Measurements from ENCODE around the gene TRPT1. TPM values are rescaled to one million over a fixed set of nuclear protein-coding genes. Genes with fewer than 3 reads are reported as not detected.

TRPT1 gene
- total RNA-seq, 1 experiment from 2014 or later, result 43.1 TPM

GRCh38 chr11:64226507-64227051, 593 bp upstream of the TRPT1 start:
- Mint-ChIP-seq H3K36me3 (ENCODE audit: insufficient read depth, unreplicated experiment) (peaks cover 87% of the 10 kb centered on the region), H3K4me1 (ENCODE audit: low read depth, unreplicated experiment) (peaks cover 7% of the 10 kb centered on the region), H3K4me3 (ENCODE audit: low read depth, unreplicated experiment) (peak overlapping the region; percentile 79), H3K9me3 (ENCODE audit: low read depth, unreplicated experiment) (no peaks in the 10 kb centered on the region), H3K27me3 (ENCODE audit: unreplicated experiment) (no peaks in the 10 kb centered on the region), H3K27ac (ENCODE audit: unreplicated experiment) (peak overlapping the region; percentile 14)
- CTCF ChIA-PET, result interaction anchor here (0.6 to 1.3 kb wide), 3 partner anchors 11 to 19 kb away, joined by 3 read pairs; no protein-coding TSS in a partner anchor
- BruUV-seq (replicated peaks), result TSS peak; percentile 59
- intact Hi-C loops (cut with micrococcal nuclease; ENCODE audit: unreplicated experiment), result no loop called here
- TF ChIP-seq, protein P1, sequence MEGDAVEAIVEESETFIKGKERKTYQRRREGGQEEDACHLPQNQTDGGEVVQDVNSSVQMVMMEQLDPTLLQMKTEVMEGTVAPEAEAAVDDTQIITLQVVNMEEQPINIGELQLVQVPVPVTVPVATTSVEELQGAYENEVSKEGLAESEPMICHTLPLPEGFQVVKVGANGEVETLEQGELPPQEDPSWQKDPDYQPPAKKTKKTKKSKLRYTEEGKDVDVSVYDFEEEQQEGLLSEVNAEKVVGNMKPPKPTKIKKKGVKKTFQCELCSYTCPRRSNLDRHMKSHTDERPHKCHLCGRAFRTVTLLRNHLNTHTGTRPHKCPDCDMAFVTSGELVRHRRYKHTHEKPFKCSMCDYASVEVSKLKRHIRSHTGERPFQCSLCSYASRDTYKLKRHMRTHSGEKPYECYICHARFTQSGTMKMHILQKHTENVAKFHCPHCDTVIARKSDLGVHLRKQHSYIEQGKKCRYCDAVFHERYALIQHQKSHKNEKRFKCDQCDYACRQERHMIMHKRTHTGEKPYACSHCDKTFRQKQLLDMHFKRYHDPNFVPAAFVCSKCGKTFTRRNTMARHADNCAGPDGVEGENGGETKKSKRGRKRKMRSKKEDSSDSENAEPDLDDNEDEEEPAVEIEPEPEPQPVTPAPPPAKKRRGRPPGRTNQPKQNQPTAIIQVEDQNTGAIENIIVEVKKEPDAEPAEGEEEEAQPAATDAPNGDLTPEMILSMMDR (IDR thresholded peaks at IDR 0.05; ENCODE audit: unreplicated experiment), result no peak
- DNase-seq, result peak; percentile 44

- no peak for DNase-seq
- H3K27me3 Mint-ChIP-seq (ENCODE audit: unreplicated experiment), result no peaks in the 10 kb centered on the region
- TF ChIP-seq, protein P1 (IDR thresholded peaks at IDR 0.05; ENCODE audit: unreplicated experiment), result no peak
- no peaks in the 10 kb centered on the region for H3K9me3 Mint-ChIP-seq (ENCODE audit: low read depth, unreplicated experiment)
- no TSS peak for BruUV-seq (replicated peaks)
- peak overlapping the region; percentile 79 for H3K4me3 Mint-ChIP-seq (ENCODE audit: low read depth, unreplicated experiment)
- peak overlapping the region; percentile 50 for H3K27ac Mint-ChIP-seq (ENCODE audit: unreplicated experiment)
- intact Hi-C loops (cut with micrococcal nuclease; ENCODE audit: unreplicated experiment), result no loop called here
- CTCF ChIA-PET, result interaction anchor here (0.5 to 1.1 kb wide), 2 partner anchors 26 to 78 kb away, joined by 4 to 7 read pairs; no protein-coding TSS in a partner anchor
- peaks cover 7% of the 10 kb centered on the region for H3K4me1 Mint-ChIP-seq (ENCODE audit: low read depth, unreplicated experiment)
- H3K36me3 Mint-ChIP-seq (ENCODE audit: insufficient read depth, unreplicated experiment), result peaks cover 86% of the 10 kb centered on the region
Measured at GRCh38 chr11:64224891-64225607, 937 bp downstream of the TRPT1 start.

- TF ChIP-seq, protein P1 (IDR thresholded peaks at IDR 0.05; ENCODE audit: unreplicated experiment), result no peak
- Mint-ChIP-seq H3K4me3 (ENCODE audit: low read depth, unreplicated experiment) (peak overlapping the region; percentile 79), H3K4me1 (ENCODE audit: low read depth, unreplicated experiment) (peaks cover 7% of the 10 kb centered on the region), H3K27ac (ENCODE audit: unreplicated experiment) (peak overlapping the region; percentile 50), H3K27me3 (ENCODE audit: unreplicated experiment) (no peaks in the 10 kb centered on the region), H3K9me3 (ENCODE audit: low read depth, unreplicated experiment) (no peaks in the 10 kb centered on the region), H3K36me3 (ENCODE audit: insufficient read depth, unreplicated experiment) (peaks cover 85% of the 10 kb centered on the region)
- intact Hi-C loops (cut with micrococcal nuclease; ENCODE audit: unreplicated experiment), result no loop called here
- CTCF ChIA-PET, result interaction anchor here (1.1 to 1.4 kb wide), 2 partner anchors 10 to 26 kb away, joined by 3 to 4 read pairs; no protein-coding TSS in a partner anchor
- DNase-seq, result no peak
- no TSS peak for BruUV-seq (replicated peaks)
Measured at GRCh38 chr11:64224151-64224890, 1.7 kb downstream of the TRPT1 start.

GRCh38 chr11:64223001-64223651, 2.9 kb downstream of the TRPT1 start:
- intact Hi-C loops (cut with micrococcal nuclease; ENCODE audit: unreplicated experiment), result no loop called here
- TF ChIP-seq, protein P1 (IDR thresholded peaks at IDR 0.05; ENCODE audit: unreplicated experiment), result no peak
- CTCF ChIA-PET, result interaction anchor here (0.7 to 1.4 kb wide), 2 partner anchors 15 to 27 kb away, joined by 3 to 5 read pairs; no protein-coding TSS in a partner anchor
- Mint-ChIP-seq H3K9me3 (ENCODE audit: low read depth, unreplicated experiment) (no peaks in the 10 kb centered on the region), H3K4me3 (ENCODE audit: low read depth, unreplicated experiment) (no peak overlapping the region), H3K4me1 (ENCODE audit: low read depth, unreplicated experiment) (peaks cover 15% of the 10 kb centered on the region), H3K27me3 (ENCODE audit: unreplicated experiment) (no peaks in the 10 kb centered on the region), H3K27ac (ENCODE audit: unreplicated experiment) (peak overlapping the region; percentile 39), H3K36me3 (ENCODE audit: insufficient read depth, unreplicated experiment) (peaks cover 93% of the 10 kb centered on the region)
- no TSS peak for BruUV-seq (replicated peaks)
- DNase-seq, result no peak
